NAMALWA (cell line): ENCODE results near the gene ENOSF1.

Experiments
- DNase-seq: peaks from one replicate; pipeline ENCODE4 v3.0.0-alpha.2; 2015; ENCODE audit warnings: low spot score

Gene ENOSF1

GRCh38 chr18:634551-635045 lies 77.8 kb downstream of the ENOSF1 start:
- DNase-seq: no peak

GRCh38 chr18:631560-631959 lies 80.9 kb downstream of the ENOSF1 start:
- DNase-seq: no peak

- peak; percentile 21 for DNase-seq
Observed at GRCh38 chr18:629269-630150, 82.9 kb downstream of the ENOSF1 start.

GRCh38 chr18:627231-627630 lies 85.2 kb downstream of the ENOSF1 start:
- DNase-seq: no peak

GRCh38 chr18:623761-624620 lies 88.4 kb downstream of the ENOSF1 start:
- DNase-seq: peak; percentile 72

GRCh38 chr18:622289-622688 lies 90.1 kb downstream of the ENOSF1 start:
- no peak for DNase-seq

- DNase-seq: no peak
Observed at GRCh38 chr18:621291-622043, 91.0 kb downstream of the ENOSF1 start.
